CD4-positive, alpha-beta T cell treated with Interferon alpha-2 for 1 hour (primary cell): Measurements from ENCODE around the gene STRN3.
"Not testable (repeated sequence)": the region's sequence is repeated elsewhere in the genome, so short reads cannot be mapped to it uniquely, and the experiment has no call there.

Source experiments
- DNase-seq, 2 donors: peaks; one replicate each; pipeline ENCODE4 v3.0.0-alpha.2; 2020 to 2022

STRN3 gene

GRCh38 chr14:31026077-31026449, at the start of gene STRN3:
Gene STRN3, minus strand, starts transcription at chr14:31026379. Its CDS starts 194 bp downstream, at chr14:31026185.
- no peak for DNase-seq

- DNase-seq: no peak
Measured at GRCh38 chr14:31075144-31075543, 49.0 kb upstream of the STRN3 start.

- no peak for DNase-seq
Measured at GRCh38 chr14:31071151-31071550, 45.0 kb upstream of the STRN3 start.

- no peak for DNase-seq
Measured at GRCh38 chr14:31070431-31070830, 44.3 kb upstream of the STRN3 start.

- no peak for DNase-seq
Measured at GRCh38 chr14:31069343-31069742, 43.2 kb upstream of the STRN3 start.

- DNase-seq: no peak
Measured at GRCh38 chr14:31068235-31068634, 42.1 kb upstream of the STRN3 start.

GRCh38 chr14:31062908-31063307, 36.7 kb upstream of the STRN3 start:
- not testable (repeated sequence) for DNase-seq

- no peak for DNase-seq
Measured at GRCh38 chr14:31060253-31060875, 34.2 kb upstream of the STRN3 start.

GRCh38 chr14:31059152-31059924, 33.2 kb upstream of the STRN3 start:
- DNase-seq: no peak

GRCh38 chr14:31057701-31058364, 31.7 kb upstream of the STRN3 start:
- DNase-seq: no peak

GRCh38 chr14:31057035-31057434, 30.9 kb upstream of the STRN3 start:
- no peak for DNase-seq

GRCh38 chr14:31052905-31053586, 26.9 kb upstream of the STRN3 start:
- not testable (repeated sequence) for DNase-seq

- DNase-seq: no peak
Measured at GRCh38 chr14:31051511-31051910, 25.3 kb upstream of the STRN3 start.

- no peak for DNase-seq
Measured at GRCh38 chr14:31051023-31051422, 24.8 kb upstream of the STRN3 start.

GRCh38 chr14:31047503-31047902, 21.3 kb upstream of the STRN3 start:
- DNase-seq: no peak

GRCh38 chr14:31045501-31046080, 19.4 kb upstream of the STRN3 start:
- DNase-seq: no peak

- DNase-seq: no peak
Measured at GRCh38 chr14:31043379-31043778, 17.2 kb upstream of the STRN3 start.

- DNase-seq: not testable (repeated sequence)
Measured at GRCh38 chr14:31042893-31043292, 16.7 kb upstream of the STRN3 start.

- no peak for DNase-seq
Measured at GRCh38 chr14:31042300-31042699, 16.1 kb upstream of the STRN3 start.

- DNase-seq: no peak
Measured at GRCh38 chr14:31038521-31039166, 12.5 kb upstream of the STRN3 start.

- no peak for DNase-seq
Measured at GRCh38 chr14:31037709-31038221, 11.6 kb upstream of the STRN3 start.

- no peak for DNase-seq
Measured at GRCh38 chr14:31036552-31036951, 10.4 kb upstream of the STRN3 start.
